GM18951 (cell line): ENCODE measurements around the gene RPL27A.

Experiments
- POLR2A ChIP-seq: IDR thresholded peaks from 4 replicates; pipeline ENCODE4 v1.6.1; 2011; ENCODE audit warnings: mild to moderate bottlenecking; ENCODE audit not compliant: insufficient read length, insufficient read depth; ENCODE audit errors: extremely low read depth
- in situ Hi-C: fragments of 300-500 bp; cut with MboI; formaldehyde crosslinking; loops from one replicate; pipeline ENCODE4 v1.12.0; 2022; ENCODE audit warnings: low sequenced_read_pairs, mixed read lengths, inconsistent platforms; ENCODE audit not compliant: unreplicated experiment

RPL27A gene

DNA sequence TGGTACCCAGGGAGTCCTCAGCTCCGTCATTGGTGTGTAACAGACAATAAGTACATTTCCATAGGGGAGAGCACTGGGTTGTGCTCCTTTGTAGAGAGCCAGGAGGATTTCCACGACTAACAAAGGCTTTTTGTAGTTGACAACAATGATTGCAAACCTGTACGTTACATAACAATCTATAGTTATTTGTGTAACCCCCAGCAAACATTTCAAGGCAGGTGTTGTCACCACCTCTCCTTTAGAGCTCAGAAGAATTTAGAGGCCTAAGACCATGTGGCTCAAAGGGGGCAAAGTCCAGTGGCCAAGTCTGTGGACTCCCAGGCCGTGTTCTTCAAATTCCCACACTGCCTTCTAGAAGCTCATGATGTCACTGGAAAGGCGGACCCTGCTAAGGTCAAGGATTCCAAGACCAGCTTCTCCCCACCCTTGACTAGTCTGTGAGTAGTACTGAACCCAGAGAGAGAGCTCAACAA lies 15.8 kb downstream of the RPL27A start:
- in situ Hi-C loops, result no loop called here
- no peak for TF ChIP-seq POLR2A

DNA sequence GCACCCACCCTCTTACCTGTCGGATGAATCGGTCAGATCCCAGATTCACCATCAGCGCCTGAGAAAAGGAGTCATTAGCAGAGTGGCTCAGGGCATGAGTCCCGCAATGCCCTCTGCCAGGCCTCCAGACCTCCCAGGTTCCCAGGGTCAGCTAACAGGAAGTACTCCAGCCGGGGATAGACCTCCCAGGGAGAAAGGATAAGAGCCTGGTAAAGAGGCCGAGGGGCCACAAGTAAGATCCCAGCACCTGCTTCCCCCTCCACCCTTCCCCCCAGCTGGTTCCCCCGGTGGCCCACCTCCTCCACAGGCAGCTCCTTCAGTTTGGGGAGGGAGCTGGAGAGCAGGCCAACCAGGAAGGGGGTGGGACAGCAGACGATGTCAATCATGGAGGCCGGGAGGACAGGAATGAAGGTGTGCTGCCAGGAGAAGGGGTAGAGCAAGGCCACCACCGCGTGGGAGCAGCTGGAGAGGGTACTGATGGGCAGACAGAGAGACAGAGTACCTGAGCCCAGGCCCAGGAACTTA lies 16.4 kb downstream of the RPL27A start:
- in situ Hi-C loops, result no loop called here
- no peak for TF ChIP-seq POLR2A

GRCh38 chr11:8699903-8700302 lies 17.3 kb downstream of the RPL27A start:
- TF ChIP-seq POLR2A, result no peak
- in situ Hi-C loops, result no loop called here

DNA sequence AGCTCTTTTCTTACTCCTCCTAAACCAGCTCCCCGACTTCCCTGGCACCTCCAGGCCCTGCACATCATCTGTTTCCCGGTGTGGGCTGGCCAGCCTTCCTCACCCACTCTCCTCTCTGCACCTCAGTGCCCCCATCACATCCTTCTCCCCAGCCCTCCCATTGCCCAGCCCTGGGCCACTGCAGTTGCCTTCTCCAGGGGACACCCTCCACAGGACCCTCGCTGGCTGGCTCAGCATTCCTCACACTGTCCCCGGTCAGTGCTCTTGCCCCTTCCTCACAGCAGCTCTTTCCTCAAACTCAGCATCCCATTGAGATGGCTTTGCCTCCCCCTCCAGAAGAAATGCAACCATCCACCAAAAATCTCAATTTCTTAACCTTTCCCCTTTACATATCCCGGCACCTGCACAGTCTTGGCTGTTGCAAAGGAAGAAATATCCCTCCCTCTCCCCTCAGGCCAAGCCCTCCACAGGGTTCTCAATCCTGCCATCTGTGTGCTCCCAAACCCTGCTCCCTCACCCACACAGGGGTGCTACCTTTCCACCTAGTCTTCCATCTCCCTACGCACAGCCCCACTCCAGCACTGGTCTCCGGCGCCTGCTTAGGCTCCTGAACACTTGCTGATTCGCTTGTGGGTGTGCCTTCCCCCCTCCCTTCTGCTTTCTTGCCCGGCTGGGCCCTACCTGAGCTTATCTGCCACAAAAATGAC lies 19.5 kb downstream of the RPL27A start:
- TF ChIP-seq POLR2A, result no peak
- in situ Hi-C loops, result no loop called here

DNA sequence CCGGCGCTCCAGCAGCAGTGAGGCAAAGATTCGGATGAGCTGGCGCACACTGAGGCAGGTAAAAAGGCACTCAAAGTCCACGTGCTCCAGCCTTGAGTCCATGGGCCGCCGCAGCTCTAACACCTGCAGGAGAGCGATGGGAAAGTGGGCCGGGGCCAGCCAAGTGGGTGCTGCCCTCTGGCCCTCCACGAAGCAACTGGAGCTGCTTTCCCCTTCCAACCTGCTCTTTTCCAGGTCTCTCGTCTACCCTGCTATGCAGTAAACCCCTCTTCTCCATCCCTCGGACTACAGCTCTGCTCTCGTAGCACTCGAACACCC lies 20.0 kb downstream of the RPL27A start:
- in situ Hi-C loops, result no loop called here

GRCh38 chr11:8704136-8704535 lies 21.5 kb downstream of the RPL27A start:
- in situ Hi-C loops, result no loop called here
- no peak for TF ChIP-seq POLR2A

More for the DNA sequence above, 20.0 kb downstream of the RPL27A start:
- TF ChIP-seq POLR2A, result no peak

DNA sequence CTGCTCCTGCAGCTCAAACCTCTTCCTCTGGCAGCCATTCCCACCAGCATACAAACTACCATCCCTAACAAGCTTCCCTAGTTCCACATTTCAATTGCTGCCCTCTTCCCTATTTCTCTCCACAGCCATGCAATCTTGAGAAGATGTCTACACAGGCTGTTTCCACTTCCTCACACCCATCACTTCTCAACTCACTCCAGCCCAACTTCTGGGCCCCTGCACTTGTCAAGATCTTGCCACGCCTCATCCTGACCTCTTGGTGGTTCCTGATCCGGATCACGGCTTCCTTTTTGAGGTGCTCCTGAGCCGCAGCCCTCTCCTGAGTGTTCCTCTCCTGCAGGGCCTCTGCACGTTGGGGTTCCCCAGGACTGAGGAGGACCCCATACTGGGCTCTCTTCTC lies 22.6 kb downstream of the RPL27A start:
- TF ChIP-seq POLR2A, result no peak
- in situ Hi-C loops, result no loop called here

DNA sequence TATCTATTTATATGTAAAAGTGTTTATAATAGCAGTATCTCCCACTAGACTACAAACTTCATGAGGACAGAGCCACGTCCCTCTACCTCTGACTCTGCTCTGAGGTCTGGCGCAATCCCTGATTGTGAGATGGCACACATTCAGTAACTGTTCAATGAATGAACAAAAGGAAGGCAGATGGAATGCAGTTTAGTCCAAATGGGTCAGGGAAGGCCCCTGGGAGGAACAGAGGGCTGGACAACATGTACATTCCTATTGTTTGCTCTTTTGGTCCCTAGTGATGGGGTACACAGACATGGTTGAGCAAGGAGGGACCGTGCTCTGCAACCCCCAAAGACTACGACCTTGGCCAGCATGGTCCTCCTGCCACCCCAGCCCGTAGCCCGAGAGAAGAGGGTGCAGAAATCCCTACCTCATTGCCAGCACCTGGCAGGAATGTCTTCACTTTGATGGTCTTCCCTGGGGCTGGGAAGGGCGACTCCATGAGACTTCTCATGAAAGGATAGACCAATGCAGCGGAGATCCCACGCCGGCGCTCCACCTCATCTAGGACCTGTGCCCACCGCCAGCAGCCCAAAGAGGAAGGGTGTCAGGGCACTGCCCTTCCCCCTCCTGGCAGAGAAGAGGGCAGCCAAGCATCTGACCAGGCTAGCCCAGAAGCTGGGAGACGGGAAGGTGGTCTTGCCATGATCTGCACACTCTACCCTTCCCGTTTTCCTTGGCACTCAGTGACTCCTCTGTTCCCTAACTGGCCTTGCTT lies 24.3 kb downstream of the RPL27A start:
- TF ChIP-seq POLR2A, result no peak
- in situ Hi-C loops, result no loop called here

DNA sequence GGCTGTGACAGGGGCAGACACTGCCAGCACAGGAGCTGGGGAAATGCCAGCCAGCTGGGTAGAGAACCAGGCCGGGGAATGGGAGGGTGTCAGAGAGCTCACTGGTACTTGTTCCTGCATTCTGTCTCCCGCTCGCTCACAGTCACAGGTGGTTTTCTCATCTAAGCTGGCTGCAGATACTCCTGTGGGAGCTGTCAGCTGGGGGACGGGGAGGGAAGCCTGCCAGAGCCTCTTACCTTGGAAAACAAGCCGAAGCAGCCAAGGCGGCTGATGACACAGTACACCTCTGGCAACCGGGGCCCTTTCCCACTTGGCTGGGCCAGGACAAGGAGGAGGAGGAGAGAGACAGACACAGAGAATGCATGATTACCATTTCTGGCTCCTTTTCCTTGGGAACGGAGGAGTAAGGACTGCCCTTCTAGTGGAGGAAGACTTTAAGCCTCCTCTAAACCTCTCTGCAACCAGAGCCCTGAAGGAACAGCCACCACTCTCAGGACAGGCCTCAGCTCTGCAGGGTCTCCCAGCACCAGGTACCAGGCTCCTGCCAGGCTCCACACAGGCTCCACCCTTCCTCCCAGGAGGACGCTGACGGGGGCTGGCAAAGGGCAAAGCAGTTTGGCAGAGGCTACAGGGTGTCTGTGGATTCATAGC lies 25.1 kb downstream of the RPL27A start:
- TF ChIP-seq POLR2A, result no peak
- in situ Hi-C loops, result no loop called here

DNA sequence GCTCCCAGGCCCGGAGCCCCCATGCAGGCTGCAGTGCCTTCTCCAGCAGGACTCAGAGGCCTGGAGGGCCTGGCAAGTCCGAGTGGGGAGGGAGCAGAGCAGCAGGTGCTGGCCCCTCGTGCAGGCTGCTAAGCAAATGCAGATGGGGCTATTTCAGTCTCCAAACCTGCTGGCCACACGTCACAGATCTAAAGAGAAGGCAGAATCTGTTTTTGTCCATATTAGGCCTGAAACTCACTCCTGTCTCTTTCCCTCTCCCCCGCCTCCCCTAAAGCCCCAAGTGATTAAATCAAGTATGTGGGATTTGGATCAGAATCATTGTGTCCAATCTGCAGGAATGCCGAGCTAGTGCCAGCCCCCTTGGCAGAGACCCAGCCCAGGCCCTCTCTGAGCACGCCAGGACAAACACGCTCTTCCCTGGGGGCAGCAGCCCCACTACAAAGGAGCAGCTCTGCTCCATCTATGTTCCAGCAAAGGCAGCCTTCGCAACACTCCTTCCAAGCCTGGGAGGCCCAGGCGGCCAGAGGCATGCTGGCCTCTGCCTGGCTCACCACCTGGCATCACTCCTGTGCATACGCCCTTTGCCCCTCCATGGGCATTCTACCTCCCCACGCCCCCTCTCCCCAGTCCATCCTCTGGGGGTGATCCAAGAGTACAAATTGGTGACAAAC lies 26.5 kb downstream of the RPL27A start:
- in situ Hi-C loops, result no loop called here
- TF ChIP-seq POLR2A, result no peak

- TF ChIP-seq POLR2A, result no peak
- in situ Hi-C loops, result no loop called here
These were observed 27.2 kb downstream of the RPL27A start for GRCh38 chr11:8709777-8710176.

DNA sequence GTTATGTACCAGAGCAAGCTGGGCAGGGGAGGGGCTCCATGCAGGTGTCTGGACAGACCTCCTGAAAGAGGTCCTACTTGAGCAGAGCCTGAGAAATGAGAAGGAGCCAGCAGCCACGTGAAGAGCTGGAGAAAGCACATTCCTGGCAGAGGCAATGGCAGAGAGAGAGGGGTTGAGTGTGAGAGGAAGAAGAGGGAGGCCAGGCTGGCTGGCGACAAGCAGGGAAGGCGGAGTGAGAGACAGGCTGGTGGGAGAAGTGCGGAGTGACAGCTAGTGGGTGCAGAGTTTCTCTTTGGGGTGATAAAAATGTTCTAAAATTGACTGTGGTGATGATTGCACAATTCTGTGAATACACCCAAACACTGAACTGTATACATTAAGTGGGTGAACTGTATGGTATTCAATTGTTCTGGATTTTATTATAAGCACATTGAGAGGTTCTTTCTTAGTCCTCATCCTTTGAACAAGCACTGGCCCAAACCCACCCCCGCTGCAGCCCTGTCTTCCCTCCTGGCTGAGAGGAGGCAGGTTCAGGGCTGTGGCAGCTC lies 29.4 kb downstream of the RPL27A start:
- in situ Hi-C loops, result no loop called here
- no peak for TF ChIP-seq POLR2A

- in situ Hi-C loops, result no loop called here
- no peak for TF ChIP-seq POLR2A
These were observed 29.9 kb downstream of the RPL27A start for GRCh38 chr11:8712506-8712905.
